Liver (tissue), 9 donors: Measurements from ENCODE around the gene RUNDC3A. TPM values are rescaled to one million over a fixed set of nuclear protein-coding genes. Genes with fewer than 3 reads are reported as not detected.
A peak's percentile ranks its signal among the peaks of the same experiment; 100 is the strongest.

ENCODE experiments used
- DNase-seq: peaks from one replicate; pipeline ENCODE4 v3.0.0-alpha.2; 2017; ENCODE audit warnings: low spot score
- H3K27ac ChIP-seq, 2 donors: one replicate each; pipeline ENCODE4 v1.7.0; 2013; ENCODE audit warnings: inconsistent platforms in 2 of 2, low read length in 2 of 2, control low read depth in 1 of 2, low read depth in 1 of 2, mild to moderate bottlenecking in 1 of 2
- H3K27me3 ChIP-seq, 4 donors: one replicate each; pipeline versions ENCODE4 v1.6.1 to v1.7.0; 2013; ENCODE audit warnings: low read length in 3 of 4, inconsistent platforms in 1 of 4, mild to moderate bottlenecking in 1 of 4, moderate library complexity in 1 of 4; ENCODE audit not compliant: control insufficient read depth in 4 of 4, insufficient read depth in 4 of 4
- H3K36me3 ChIP-seq, 4 donors: one replicate each; pipeline versions ENCODE4 v1.6.1 to v1.7.0; 2013; ENCODE audit warnings: low read length in 3 of 4, mild to moderate bottlenecking in 3 of 4, low read depth in 1 of 4, moderate library complexity in 1 of 4; ENCODE audit not compliant: control insufficient read depth in 4 of 4, insufficient read depth in 3 of 4
- H3K4me1 ChIP-seq, 4 donors: one replicate each; pipeline versions ENCODE4 v1.6.1 to v1.7.0; 2013; ENCODE audit warnings: low read length in 3 of 4, mild to moderate bottlenecking in 3 of 4, moderate library complexity in 1 of 4; ENCODE audit not compliant: control insufficient read depth in 4 of 4, insufficient read depth in 4 of 4
- H3K4me3 ChIP-seq, 3 donors: one replicate each; pipeline versions ENCODE4 v1.6.1 to v1.7.0; 2013; ENCODE audit warnings: low read length in 3 of 3, control low read depth in 1 of 3, low read depth in 1 of 3, mild to moderate bottlenecking in 1 of 3
- H3K9ac ChIP-seq, 2 donors: one replicate each; pipeline ENCODE4 v1.7.0; 2013; ENCODE audit warnings: low read length in 2 of 2, mild to moderate bottlenecking in 2 of 2, moderate library complexity in 2 of 2, control low read depth in 1 of 2, low read depth in 1 of 2
- H3K9me3 ChIP-seq, 4 donors: one replicate each; pipeline versions ENCODE4 v1.6.1 to v1.7.0; 2013; ENCODE audit warnings: low read length in 3 of 4; ENCODE audit not compliant: control insufficient read depth in 4 of 4
- ATF3 ChIP-seq: IDR thresholded peaks from 2 replicates; pipeline ENCODE4 v1.6.1; 2016; ENCODE audit warnings: antibody characterized with exemption
- CTCF ChIP-seq: fragments of 150-350 bp; IDR thresholded peaks from 2 replicates; pipeline ENCODE4 v1.5.1; 2017; ENCODE audit warnings: improper control_type of control experiment, low read depth, low read length; ENCODE audit not compliant: missing input control
- FOXA1 ChIP-seq: IDR thresholded peaks from 2 replicates; pipeline ENCODE4 v1.6.1; 2016; ENCODE audit warnings: antibody characterized with exemption
- FOXA2 ChIP-seq: IDR thresholded peaks from 2 replicates; pipeline ENCODE4 v1.6.1; 2016; ENCODE audit warnings: antibody characterized with exemption
- GABPA ChIP-seq, 2 donors: IDR thresholded peaks in 1 of 2; conservative IDR thresholded peaks in 1 of 2; 2 replicates each; pipeline ENCODE4 v1.6.1; 2016; ENCODE audit warnings: antibody characterized with exemption in 2 of 2, mild to moderate bottlenecking in 1 of 2, moderate library complexity in 1 of 2
- HNF4A ChIP-seq, 2 donors: conservative IDR thresholded peaks; 2 replicates each; pipeline ENCODE4 v1.6.1; 2016; ENCODE audit warnings: antibody characterized with exemption in 2 of 2, mild to moderate bottlenecking in 2 of 2
- HNF4G ChIP-seq: IDR thresholded peaks from 2 replicates; pipeline ENCODE4 v1.6.1; 2016; ENCODE audit warnings: antibody characterized with exemption
- NR2F2 ChIP-seq: IDR thresholded peaks from 2 replicates; pipeline ENCODE4 v1.6.1; 2016; ENCODE audit warnings: antibody characterized with exemption
- RAD21 ChIP-seq, 2 donors: IDR thresholded peaks; 2 replicates each; pipeline ENCODE4 v1.6.1; 2016; ENCODE audit warnings: antibody characterized with exemption in 2 of 2, mild to moderate bottlenecking in 2 of 2
- REST ChIP-seq: IDR thresholded peaks from 2 replicates; pipeline ENCODE4 v1.6.1; 2016; ENCODE audit warnings: antibody characterized with exemption, mild to moderate bottlenecking
- RXRA ChIP-seq, 2 donors: IDR thresholded peaks; 2 replicates each; pipeline ENCODE4 v1.6.1; 2017 to 2018; ENCODE audit warnings: antibody characterized with exemption in 2 of 2, mild to moderate bottlenecking in 1 of 2
- SP1 ChIP-seq: IDR thresholded peaks from 2 replicates; pipeline ENCODE4 v1.6.1; 2018; ENCODE audit warnings: antibody characterized with exemption, mild to moderate bottlenecking
- TAF1 ChIP-seq: conservative IDR thresholded peaks from 2 replicates; pipeline ENCODE4 v1.6.1; 2016; ENCODE audit warnings: antibody characterized with exemption, mild to moderate bottlenecking
- YY1 ChIP-seq: IDR thresholded peaks from 2 replicates; pipeline ENCODE4 v1.6.1; 2016; ENCODE audit warnings: antibody characterized with exemption, mild to moderate bottlenecking
- ZBTB33 ChIP-seq: IDR thresholded peaks from 2 replicates; pipeline ENCODE4 v1.6.1; 2016; ENCODE audit warnings: antibody characterized with exemption
- WGBS: extraction: QIAGEN DNeasy Blood & Tissue Kit; methylation state at CpG from one replicate; pipeline ENCODE4 v1.1.7; 2013; 5-methylcytosine and 5-hydroxymethylcytosine counted together
- polyA plus RNA-seq, 2 donors: library from polyadenylated mRNA; stranded (reverse) in 1 of 2; unstranded in 1 of 2; fragments of 200-250 nt in 1 of 2; fragments of >200 nt in 1 of 2; fragmentation: Nextera tagmentation in 1 of 2; extraction: Ambion mirVana in 1 of 2; gene quantifications; one replicate each; pipeline versions ENCODE4 v1.2.1 to v1.2.3, GENCODE V29; 2013 to 2015
- total RNA-seq, 2 donors: library from RNA; depleted of rRNA; stranded (reverse); fragments of >200 nt; gene quantifications; one replicate each; pipeline ENCODE4 v1.2.3, GENCODE V29; 2014
- donor health status: healthy.
- donor health status: healthy.
- donor health status: healthy.
- donor health status: healthy.
- donor health status: healthy.

RUNDC3A gene
- total and polyA plus RNA-seq, 4 donors: 0.05 to 17.0 (median 0.06) TPM; not detected in 1

GRCh38 chr17:44314869-44315661 is 6.7 kb downstream of the RUNDC3A start:
- 3% methylated on average over 81 of the region's 81 CpGs for WGBS

More at GRCh38 chr17:44314869-44315661, 6.7 kb downstream of the RUNDC3A start:
- peaks cover 0 to 8% (median 4%) of the 10 kb centered on the region in 4 donors for H3K36me3 ChIP-seq
- peaks cover 0 to 6% (median 2%) of the 10 kb centered on the region in 4 donors for H3K4me1 ChIP-seq
- H3K27me3 ChIP-seq: peaks cover 0 to 6% (median 3%) of the 10 kb centered on the region in 4 donors
- no peaks in the 10 kb centered on the region for H3K9me3 ChIP-seq
- no peak for TF ChIP-seq RXRA (IDR thresholded peaks at IDR 0.05)
- TF ChIP-seq SP1: no peak
- TF ChIP-seq ATF3: no peak
- no peak for TF ChIP-seq FOXA2
- no peak for TF ChIP-seq GABPA (IDR thresholded peaks at IDR 0.05 in 1 of 2, conservative IDR thresholded peaks at IDR 0.05 in 1 of 2)
- TF ChIP-seq REST: no peak
- TF ChIP-seq CTCF: no peak
- TF ChIP-seq TAF1: no peak
- no peak for TF ChIP-seq YY1
- TF ChIP-seq RAD21 (IDR thresholded peaks at IDR 0.05): no peak
- no peak for TF ChIP-seq ZBTB33
- TF ChIP-seq HNF4A (conservative IDR thresholded peaks at IDR 0.05): no peak
- TF ChIP-seq NR2F2: no peak
- TF ChIP-seq HNF4G: no peak
- TF ChIP-seq FOXA1: no peak
- peak overlapping the region in 1 of 3 donors; percentile 29 for H3K4me3 ChIP-seq
- no peak overlapping the region for H3K27ac ChIP-seq
- DNase-seq: no peak
- no peak overlapping the region for H3K9ac ChIP-seq
